ENCODE data around the gene TOMM34. TPM values are rescaled to one million over a fixed set of nuclear protein-coding genes. Genes with fewer than 3 reads are reported as not detected.

Gene TOMM34
- total and polyA plus RNA-seq, 9 of the 15 experiments (the other 6 are each of a cell fraction or from before 2014, with no cell fraction given), result 18.1 to 69.4 (median 41.7) TPM

GRCh38 chr20:44966030-44966961, 6.1 kb upstream of the TOMM34 start, which contains the start of gene STK4 (continued):
- TF ChIP-seq PRDM10 (IDR thresholded peaks at IDR 0.05; ENCODE audit: partially characterized antibody) (no peak), MIER1 (IDR thresholded peaks at IDR 0.05; ENCODE audit: low read depth) (no peak; the same call in 1 of the 2 replicates), ZNF511 (CRISPR knock-in tag; IDR thresholded peaks at IDR 0.05) (peak; percentile 39), ZNF586 (CRISPR knock-in tag; conservative IDR thresholded peaks at IDR 0.05) (no peak), ZNF395 (CRISPR knock-in tag; IDR thresholded peaks at IDR 0.05) (no peak), RNF219 (CRISPR knock-in tag; IDR thresholded peaks at IDR 0.05) (no peak), LCOR (CRISPR knock-in tag; IDR thresholded peaks at IDR 0.05) (peak; percentile 92; the same call in 1 of the 2 replicates), ATF6 (CRISPR knock-in tag; IDR thresholded peaks at IDR 0.05) (no peak), ZSCAN32 (CRISPR knock-in tag; IDR thresholded peaks at IDR 0.05) (no peak), ZNF449 (CRISPR knock-in tag; IDR thresholded peaks at IDR 0.05) (no peak), TAL1 (IDR thresholded peaks at IDR 0.05) (0 out of 2 replicates have a peak, but pooled peaks have one; percentile 5), HSF4 (CRISPR knock-in tag; IDR thresholded peaks at IDR 0.05; ENCODE audit: borderline replicate concordance) (no peak), JUND (IDR thresholded peaks at IDR 0.05; ENCODE audit: borderline replicate concordance, low read depth, low read length) (peak; percentile 53; the same call in 1 of the 2 replicates), JUND (tag; IDR thresholded peaks at IDR 0.05; ENCODE audit: borderline replicate concordance, low read depth, low read length) (no peak; the same call in 2 of the 3 replicates)
